Stomach (tissue), 4 donors: ENCODE results near the gene PRMT7.

Experiments
- CTCF ChIP-seq, 7 experiments: fragments of 450-650 bp in 4 of 7; fragments of 200-600 bp in 3 of 7; sonication (generic) in 3 of 7; IDR thresholded peaks; one replicate each; pipeline ENCODE4 v1.5.1; 2016 to 2019; ENCODE audit warnings: antibody characterized with exemption in 7 of 7, control low read depth in 2 of 7, mild to moderate bottlenecking in 1 of 7
- EP300 ChIP-seq: sonication (generic); formaldehyde crosslinking; IDR thresholded peaks from one replicate; pipeline ENCODE4 v1.6.1; 2017; ENCODE audit warnings: antibody characterized with exemption

- TF ChIP-seq CTCF (IDR thresholded peaks at IDR 0.05) (no peak), EP300 (no peak)
These were observed 59.9 kb downstream of the PRMT7 start for GRCh38 chr16:68370581-68371275.
